ENCODE measurements around the gene MAP3K12.
"Not testable (repeated sequence)": the region's sequence is repeated elsewhere in the genome, so short reads cannot be mapped to it uniquely, and the experiment has no call there.

The MAP3K12 gene

GRCh38 chr12:53466640-53467039 is 32.6 kb downstream of the MAP3K12 start:
- no peak for DNase-seq

DNA sequence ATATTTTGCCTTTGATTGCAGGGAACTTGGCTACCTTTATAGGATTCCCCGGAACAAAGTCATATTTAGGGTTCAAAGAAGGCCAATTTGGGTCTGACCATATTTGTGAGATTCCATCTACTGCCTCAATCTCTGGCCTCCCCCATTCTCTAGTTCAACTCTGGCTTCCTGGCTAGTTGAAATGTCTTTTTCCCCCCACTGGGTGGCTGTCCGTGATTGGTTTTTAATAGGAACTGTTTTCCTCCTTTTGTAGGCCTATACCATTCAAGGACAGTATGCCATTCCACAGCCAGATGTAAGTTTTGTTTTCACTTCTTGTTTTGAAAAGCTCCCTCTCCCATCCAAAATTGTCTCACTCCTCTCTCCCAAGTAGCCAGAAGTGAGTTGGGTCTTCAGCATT is 33.6 kb downstream of the MAP3K12 start:
- DNase-seq, result no peak

DNA sequence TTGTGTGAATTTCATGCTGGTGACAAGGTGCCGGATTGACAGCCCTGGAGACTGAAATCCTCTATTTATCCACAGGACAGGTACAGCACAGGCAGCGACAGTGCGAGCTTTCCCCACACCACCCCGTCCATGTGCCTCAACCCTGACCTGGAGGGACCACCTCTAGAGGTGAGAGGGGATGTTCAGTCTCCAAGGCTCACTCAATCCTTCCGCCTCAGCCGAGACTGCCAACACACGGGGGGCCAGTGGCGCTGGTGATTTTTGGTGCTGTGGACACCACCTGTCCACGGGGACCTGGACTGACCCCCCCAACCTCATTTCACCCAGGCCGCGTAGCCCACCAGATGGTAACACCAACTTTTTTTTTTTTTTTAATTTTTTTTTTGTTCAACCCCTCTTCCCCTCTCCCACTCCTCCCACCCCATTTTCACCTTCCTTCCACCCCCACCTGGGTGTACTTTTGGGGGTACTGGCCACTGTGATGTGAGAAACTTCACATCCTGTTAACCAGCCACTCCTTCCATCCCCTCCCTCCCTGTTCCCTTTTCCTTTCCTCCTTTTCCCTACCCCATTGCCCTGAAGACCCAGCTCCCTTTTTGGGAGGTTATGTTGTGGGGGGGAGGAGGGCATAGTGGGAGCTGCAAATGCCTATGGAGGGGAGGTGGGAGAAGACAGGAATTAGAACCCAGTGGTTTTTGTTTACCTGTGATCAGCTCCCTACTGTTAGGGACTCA is 34.4 kb downstream of the MAP3K12 start:
- DNase-seq, result no peak

DNA sequence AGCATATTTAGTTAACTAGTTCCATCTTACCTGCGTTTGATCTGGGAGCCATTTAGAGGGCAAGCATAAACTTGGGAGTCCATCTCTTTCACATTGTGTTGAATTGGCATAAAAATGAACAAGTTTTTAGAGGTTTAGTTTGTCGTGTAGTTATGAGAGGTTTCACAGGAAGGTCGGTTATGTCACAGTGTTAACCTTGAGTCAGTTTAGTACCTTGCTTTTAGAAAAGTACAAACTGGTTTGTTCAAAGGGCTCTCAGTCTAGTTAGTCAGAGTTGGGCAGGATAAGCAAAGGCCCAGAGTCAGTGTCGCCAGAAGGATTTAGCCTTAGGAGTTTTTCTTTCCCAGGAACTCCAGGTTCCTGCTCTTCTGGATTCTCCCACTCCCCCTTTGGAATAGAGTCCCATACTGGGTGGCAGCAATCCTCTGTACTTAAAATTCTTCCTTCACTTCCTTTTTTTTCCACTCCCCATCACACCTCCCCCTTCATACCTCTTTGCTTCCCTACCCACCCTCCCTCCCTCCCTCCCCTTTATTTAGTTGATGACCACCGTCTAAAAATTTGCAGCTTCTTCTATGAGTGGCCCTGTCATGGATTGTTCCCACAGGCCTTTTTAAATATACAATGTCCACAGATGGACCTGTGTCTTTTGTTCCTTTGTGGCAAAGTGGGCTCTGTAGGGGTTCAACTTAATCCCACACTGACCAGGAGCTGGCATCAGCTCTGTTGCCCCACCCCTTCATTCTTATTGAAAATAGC is 35.3 kb downstream of the MAP3K12 start:
- DNase-seq, result no peak

- no peak for DNase-seq
Observed at GRCh38 chr12:53462935-53463334, 36.3 kb downstream of the MAP3K12 start.

DNA sequence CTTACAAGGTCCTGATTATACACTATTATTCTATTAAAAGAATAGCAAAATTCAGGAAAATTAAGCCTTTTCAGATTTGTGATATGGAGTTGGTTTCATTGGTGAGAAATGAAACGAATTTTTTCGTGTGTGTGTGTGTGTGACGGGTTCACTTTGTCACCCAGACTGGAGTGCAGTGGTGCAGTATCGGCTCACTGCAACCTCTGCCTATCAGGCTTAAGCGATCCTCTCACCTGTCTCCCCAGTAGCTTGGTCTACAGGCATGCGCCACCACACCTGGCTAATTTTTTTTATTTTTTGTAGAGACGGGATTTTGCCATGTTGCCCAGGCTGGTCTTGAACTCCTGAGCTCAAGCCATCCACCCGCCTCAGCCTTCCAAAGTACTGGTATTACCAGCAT is 37.7 kb downstream of the MAP3K12 start:
- no peak for DNase-seq

DNA sequence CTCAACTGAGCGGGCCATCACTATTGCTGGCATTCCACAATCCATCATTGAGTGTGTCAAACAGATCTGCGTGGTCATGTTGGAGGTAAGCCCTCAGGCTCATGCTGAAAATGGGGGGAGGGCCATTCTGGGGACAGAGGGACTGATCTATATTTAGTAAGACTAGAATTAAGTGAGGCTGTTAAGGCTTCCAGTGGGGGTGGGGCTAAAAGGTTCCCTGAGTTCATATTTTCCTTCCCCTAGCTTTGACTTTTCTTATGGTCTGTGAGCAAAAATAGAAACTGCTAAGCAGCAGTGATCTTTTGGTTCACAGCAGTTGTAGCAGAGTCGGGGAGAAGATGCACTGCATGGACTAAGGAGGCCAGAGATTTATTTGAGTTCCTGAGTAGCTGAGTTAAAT is 38.2 kb downstream of the MAP3K12 start:
- no peak for DNase-seq

DNA sequence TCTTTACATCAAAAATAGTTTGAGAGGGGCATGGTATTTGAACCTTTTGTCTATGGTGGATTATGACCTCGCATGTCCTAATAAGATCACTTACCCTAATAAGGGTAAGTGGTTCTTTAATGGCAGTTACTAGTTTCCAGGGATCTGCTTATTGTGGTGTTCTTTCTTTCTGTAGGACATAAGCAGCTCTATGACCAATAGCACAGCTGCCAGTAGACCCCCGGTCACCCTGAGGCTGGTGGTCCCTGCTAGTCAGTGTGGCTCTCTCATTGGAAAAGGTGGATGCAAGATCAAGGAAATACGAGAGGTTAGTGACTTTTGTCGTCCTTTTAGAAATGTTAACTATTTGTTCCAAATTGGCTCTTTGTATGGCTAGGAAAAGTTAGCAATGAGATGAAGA is 40.2 kb downstream of the MAP3K12 start:
- DNase-seq, result no peak

GRCh38 chr12:53456654-53457366 is 42.4 kb downstream of the MAP3K12 start:
- no peak for DNase-seq

GRCh38 chr12:53454707-53455106 is 44.6 kb downstream of the MAP3K12 start:
- DNase-seq, result no peak

DNA sequence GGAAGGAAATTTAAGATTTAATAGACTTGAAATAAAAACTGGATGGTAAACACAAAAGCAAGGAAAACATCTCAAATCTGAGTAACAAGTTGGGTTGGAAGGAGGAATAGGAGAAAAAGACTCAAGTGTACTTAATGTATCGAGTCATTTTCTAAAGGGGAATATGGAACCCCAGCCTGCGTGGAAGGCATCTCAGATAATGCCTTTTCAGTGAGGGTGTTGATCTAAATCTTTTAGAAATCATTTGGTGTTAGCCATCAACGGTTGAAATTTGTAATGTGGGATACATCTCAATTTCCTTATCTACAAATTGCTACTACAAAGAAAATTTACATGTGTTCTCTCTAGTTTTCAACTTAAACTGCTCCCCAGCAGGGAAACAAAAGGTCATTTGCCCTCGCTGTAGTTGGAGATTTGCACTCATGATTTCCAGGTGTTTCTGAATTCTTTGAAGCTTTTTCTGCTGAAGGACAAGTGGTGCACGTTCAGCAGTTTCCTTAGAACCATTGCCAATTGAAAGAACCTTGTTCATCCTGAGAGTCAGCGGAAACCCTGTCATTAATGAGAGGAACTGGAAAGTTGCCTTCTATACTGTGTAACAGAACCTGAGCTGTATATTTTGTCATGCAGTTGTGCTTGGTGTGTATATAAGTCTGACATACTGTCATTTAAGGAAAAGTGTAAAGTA is 45.2 kb downstream of the MAP3K12 start:
- DNase-seq, result no peak

DNA sequence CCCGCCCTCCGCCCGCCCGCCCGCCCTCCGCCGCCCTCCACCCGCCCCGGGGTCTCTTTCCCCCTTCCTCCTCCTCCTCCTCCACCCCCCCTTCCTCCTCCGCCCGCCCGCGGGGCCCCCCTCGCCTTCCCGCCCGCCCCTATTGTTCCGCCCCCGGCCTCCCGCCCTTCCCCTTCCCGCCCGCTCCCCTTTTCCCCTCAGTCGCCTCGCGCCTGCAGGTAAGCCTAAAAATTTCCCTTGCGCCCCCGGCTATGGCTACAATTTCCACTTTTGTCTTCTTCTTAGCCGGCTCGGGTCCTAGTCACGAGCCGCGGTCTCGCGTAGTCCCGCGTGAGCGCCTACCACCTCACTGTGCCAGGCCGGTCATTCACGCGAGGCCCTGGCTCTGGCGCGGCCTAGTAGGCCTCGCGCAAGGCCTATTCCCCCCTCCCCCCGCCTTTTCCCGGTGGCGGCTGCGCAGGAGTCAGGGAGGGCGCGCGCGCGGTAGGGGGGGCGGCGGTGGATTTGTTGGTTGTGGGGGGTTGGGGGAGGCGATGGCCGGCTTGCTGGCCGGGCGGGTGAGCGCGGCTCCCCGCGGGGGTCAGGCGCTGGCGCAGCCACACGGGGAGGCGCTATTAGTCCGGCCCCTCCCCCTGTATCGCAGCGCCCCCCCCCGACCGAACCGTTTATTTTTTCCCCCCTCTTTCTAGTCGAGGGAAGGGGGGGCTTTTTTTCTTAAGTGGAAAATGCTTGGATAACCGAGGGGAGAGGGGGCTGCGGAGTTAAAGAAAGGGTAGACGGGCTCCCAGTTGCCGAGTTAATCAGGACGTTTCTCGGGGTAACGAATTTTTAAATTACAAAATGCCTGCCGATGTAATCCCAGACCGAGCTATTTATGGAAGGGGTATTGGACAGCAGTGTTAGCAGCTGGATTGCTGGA is 46.8 kb downstream of the MAP3K12 start:
- peak; percentile 43 for DNase-seq

- peak; percentile 98 for DNase-seq
Observed at GRCh38 chr12:53451661-53452158, 47.5 kb downstream of the MAP3K12 start, which contains the start of gene PCBP2. TSS of gene PCBP2 (plus strand) at chr12:53452102. CDS start at chr12:53454801, 2,699 bp downstream.

GRCh38 chr12:53450936-53451335 is 48.3 kb downstream of the MAP3K12 start:
- no peak for DNase-seq

GRCh38 chr12:53444593-53445325 is 54.5 kb downstream of the MAP3K12 start:
- DNase-seq, result not testable (repeated sequence)

- no peak for DNase-seq
Observed at GRCh38 chr12:53443955-53444354, 55.3 kb downstream of the MAP3K12 start.

DNA sequence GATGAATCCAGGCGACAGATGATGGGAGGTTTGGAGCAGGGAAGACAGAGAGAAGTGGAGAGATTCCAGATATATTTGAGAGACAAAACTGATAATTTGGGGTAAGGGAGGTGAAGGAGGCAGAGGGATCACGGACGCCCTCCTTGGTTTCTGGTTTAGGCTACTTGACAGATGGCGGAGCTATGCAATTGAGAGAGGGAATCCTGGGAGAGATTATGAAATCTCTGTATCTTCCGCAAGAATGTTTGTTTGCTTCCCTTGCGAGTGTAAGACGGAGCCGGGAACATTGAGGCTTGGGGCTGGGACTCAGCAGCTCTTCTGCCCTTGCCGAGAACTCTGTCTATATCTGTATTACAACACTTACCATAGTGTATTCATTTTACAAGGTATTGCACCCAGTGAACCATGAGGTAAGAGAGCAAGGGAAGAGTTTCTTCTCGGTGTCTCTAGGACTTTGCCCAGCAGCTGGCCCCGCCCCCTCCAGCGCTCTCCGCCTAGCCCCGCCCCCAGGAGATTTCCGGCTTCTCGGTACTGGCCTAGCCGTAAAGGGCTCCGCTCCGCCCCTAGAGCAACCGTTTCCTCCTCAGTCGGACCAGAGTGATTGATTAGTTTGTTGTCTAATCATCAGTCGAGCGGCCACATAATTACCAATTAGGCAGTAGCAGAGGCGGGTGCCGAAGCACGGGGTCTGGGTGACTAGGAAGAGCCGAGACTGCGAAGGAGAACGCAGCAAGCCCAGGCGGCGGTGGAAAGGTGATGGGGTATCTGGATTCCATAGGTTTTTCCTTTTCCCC is 58.0 kb downstream of the MAP3K12 start, which contains the start of gene PRR13:
Gene PRR13 (plus strand): TSS at position 695 of the 794 bp plus-strand sequence. CDS start 981 bp downstream, outside the sequence.
- peak; percentile 97 for DNase-seq

GRCh38 chr12:53439582-53439981 is 59.7 kb downstream of the MAP3K12 start:
- DNase-seq, result not testable (repeated sequence)

DNA sequence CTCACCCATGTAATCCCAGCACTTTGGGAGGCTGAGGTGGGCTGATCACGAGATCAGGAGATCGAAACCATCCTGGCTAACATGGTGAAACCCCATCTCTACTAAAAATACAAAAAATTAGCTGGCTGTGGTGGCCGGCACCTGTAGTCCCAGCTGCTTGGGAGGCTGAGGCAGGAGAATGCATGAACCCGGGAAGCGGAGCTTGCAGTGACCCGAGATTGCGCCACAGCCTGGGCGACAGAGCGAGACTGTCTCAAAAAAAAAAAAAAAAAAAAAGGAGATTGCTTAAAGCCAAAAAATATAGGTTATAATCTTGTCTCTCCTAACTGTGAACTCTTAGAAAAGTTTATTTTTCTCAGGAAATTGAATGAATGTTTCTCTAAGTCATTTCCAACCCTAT is 63.9 kb downstream of the MAP3K12 start:
- DNase-seq, result not testable (repeated sequence)

- DNase-seq, result no peak
Observed at GRCh38 chr12:53431187-53431586, 68.1 kb downstream of the MAP3K12 start.
